Gastroesophageal sphincter (tissue), 4 donors: ENCODE measurements around the gene LRRC25. TPM values are rescaled to one million over a fixed set of nuclear protein-coding genes. Genes with fewer than 3 reads are reported as not detected.
"Not testable (repeated sequence)": the region's sequence is repeated elsewhere in the genome, so short reads cannot be mapped to it uniquely, and the experiment has no call there.

ENCODE experiments used
- ATAC-seq: fragments of 150-250 bp; one replicate; pipeline ENCODE4 v1.9.1; 2016; ENCODE audit warnings: mild to moderate bottlenecking, moderate library complexity
- H3K27ac ChIP-seq, 4 donors: fragments of 200-600 bp; sonication (generic) in 3 of 4; 1 replicate in 3 of 4; 2 replicates in 1 of 4; pipeline ENCODE4 v1.5.1; 2016 to 2019
- H3K27me3 ChIP-seq: fragments of 200-600 bp; sonication (generic); one replicate; pipeline ENCODE4 v1.5.1; 2019
- H3K36me3 ChIP-seq, 2 donors: fragments of 200-600 bp; sonication (generic); one replicate each; pipeline ENCODE4 v1.5.1; 2019; ENCODE audit warnings: control low read depth in 1 of 2
- H3K4me1 ChIP-seq, 3 donors: fragments of 200-600 bp; sonication (generic); 1 replicate in 2 of 3; 2 replicates in 1 of 3; pipeline ENCODE4 v1.5.1; 2016 to 2019; ENCODE audit warnings: control low read depth in 2 of 3
- H3K4me3 ChIP-seq, 2 donors: fragments of 200-600 bp; sonication (generic); one replicate each; pipeline ENCODE4 v1.5.1; 2019; ENCODE audit warnings: mild to moderate bottlenecking in 1 of 2, moderate library complexity in 1 of 2
- H3K9me3 ChIP-seq, 3 donors: fragments of 200-600 bp; sonication (generic); one replicate each; pipeline ENCODE4 v1.5.1; 2017 to 2019; ENCODE audit warnings: control low read depth in 2 of 3
- EP300 ChIP-seq: sonication (generic); formaldehyde crosslinking; IDR thresholded peaks from one replicate; pipeline ENCODE4 v1.6.1; 2017; ENCODE audit warnings: antibody characterized with exemption, mild to moderate bottlenecking
- POLR2A ChIP-seq, 2 donors: fragments of 450-650 bp; IDR thresholded peaks; one replicate each; pipeline ENCODE4 v1.6.1; 2017; ENCODE audit warnings: antibody characterized with exemption in 2 of 2, mild to moderate bottlenecking in 2 of 2, moderate library complexity in 1 of 2
- POLR2AphosphoS5 ChIP-seq: sonication (generic); formaldehyde crosslinking; IDR thresholded peaks from one replicate; pipeline ENCODE4 v1.6.1; 2017; ENCODE audit warnings: antibody characterized with exemption
- WGBS, 2 donors: methylation state at CpG; one replicate each; pipeline ENCODE4 v1.1.5; 2018; ENCODE audit warnings: low coverage in 1 of 2; 5-methylcytosine and 5-hydroxymethylcytosine counted together
- total RNA-seq, 4 donors: library from RNA; depleted of rRNA; stranded (reverse); fragments of >200 nt; gene quantifications; one replicate each; pipeline ENCODE4 v1.1.0, GENCODE V29; 2016
- TF ChIP-seq, protein P1 (sequence below), 4 experiments: fragments of 200-600 bp in 2 of 4; fragments of 450-650 bp in 2 of 4; sonication (generic) in 1 of 4; IDR thresholded peaks; one replicate each; pipeline ENCODE4 v1.5.1; 2017 to 2019; ENCODE audit warnings: antibody characterized with exemption in 4 of 4, mild to moderate bottlenecking in 2 of 4, moderate library complexity in 2 of 4

Gene LRRC25
- total RNA-seq, 4 donors from 2014 or later: 1.9 to 19.0 (median 4.8) TPM

DNA sequence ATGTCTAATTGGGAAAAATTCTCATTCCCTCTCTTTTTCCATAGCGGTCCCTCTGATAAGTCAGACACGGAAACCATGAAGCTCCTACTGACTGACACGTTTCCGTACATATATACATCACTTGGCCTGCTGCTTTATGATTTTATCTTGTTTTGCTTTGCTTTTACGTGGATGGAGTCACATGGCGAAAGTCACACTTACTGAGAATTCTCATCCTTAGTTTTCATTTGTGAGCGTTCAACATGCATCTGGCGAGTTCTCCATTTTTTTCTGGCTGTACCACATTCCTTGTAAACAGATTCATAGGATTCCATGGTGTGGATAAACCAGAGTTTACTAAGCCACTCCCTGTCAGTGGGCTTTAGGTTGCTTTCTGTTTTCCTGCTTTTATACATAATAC, 35.8 kb downstream of the LRRC25 start:
- WGBS, 2 donors: 87 to 92% methylated on average over 5 to 8 of the region's 8 CpGs
- peaks cover 0 to 74% of the 10 kb centered on the region in 2 donors for H3K36me3 ChIP-seq
- H3K27me3 ChIP-seq: no peaks in the 10 kb centered on the region
- no peak overlapping the region for H3K27ac ChIP-seq
- H3K9me3 ChIP-seq: no peaks in the 10 kb centered on the region
- peaks cover 0 to 20% (median 5%) of the 10 kb centered on the region in 3 donors for H3K4me1 ChIP-seq
- H3K4me3 ChIP-seq: no peak overlapping the region
- ATAC-seq: no peak
- TF ChIP-seq POLR2AphosphoS5: no peak
- no peak for TF ChIP-seq EP300
- TF ChIP-seq, protein P1, sequence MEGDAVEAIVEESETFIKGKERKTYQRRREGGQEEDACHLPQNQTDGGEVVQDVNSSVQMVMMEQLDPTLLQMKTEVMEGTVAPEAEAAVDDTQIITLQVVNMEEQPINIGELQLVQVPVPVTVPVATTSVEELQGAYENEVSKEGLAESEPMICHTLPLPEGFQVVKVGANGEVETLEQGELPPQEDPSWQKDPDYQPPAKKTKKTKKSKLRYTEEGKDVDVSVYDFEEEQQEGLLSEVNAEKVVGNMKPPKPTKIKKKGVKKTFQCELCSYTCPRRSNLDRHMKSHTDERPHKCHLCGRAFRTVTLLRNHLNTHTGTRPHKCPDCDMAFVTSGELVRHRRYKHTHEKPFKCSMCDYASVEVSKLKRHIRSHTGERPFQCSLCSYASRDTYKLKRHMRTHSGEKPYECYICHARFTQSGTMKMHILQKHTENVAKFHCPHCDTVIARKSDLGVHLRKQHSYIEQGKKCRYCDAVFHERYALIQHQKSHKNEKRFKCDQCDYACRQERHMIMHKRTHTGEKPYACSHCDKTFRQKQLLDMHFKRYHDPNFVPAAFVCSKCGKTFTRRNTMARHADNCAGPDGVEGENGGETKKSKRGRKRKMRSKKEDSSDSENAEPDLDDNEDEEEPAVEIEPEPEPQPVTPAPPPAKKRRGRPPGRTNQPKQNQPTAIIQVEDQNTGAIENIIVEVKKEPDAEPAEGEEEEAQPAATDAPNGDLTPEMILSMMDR (IDR thresholded peaks at IDR 0.05): no peak
- no peak for TF ChIP-seq POLR2A (IDR thresholded peaks at IDR 0.05)

DNA sequence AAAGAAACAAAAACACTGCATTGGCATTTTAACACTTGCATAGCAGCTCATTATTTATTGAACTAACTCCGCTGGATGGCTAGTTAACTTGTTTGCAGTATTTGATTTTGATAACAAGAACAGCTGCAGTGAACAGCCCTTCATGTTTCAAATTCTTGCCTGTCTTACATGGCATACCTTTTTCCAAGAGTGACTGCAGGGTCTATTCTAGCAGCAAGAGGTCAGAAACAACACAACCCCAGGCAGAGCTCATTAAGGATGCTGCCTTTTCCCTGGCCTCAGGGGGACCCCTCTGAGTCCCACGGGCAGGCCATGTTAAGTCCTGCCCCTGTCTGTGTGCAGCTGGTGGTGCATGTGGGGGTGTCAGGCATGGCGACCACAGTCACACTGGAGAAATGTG, 40.4 kb downstream of the LRRC25 start:
- ATAC-seq: no peak
- H3K9me3 ChIP-seq: no peaks in the 10 kb centered on the region
- no peaks in the 10 kb centered on the region for H3K4me1 ChIP-seq
- H3K27ac ChIP-seq: no peak overlapping the region
- WGBS, 2 donors: 100% methylated on average over 1 of the region's 3 CpGs; no CpG with 5 or more reads in 1 of the 2 donors
- H3K36me3 ChIP-seq: peaks cover 0 to 76% of the 10 kb centered on the region in 2 donors
- no peaks in the 10 kb centered on the region for H3K27me3 ChIP-seq
- TF ChIP-seq POLR2A (IDR thresholded peaks at IDR 0.05) (no peak), EP300 (no peak), POLR2AphosphoS5 (no peak)
- TF ChIP-seq, protein P1 (IDR thresholded peaks at IDR 0.05): no peak
- no peak overlapping the region for H3K4me3 ChIP-seq

DNA sequence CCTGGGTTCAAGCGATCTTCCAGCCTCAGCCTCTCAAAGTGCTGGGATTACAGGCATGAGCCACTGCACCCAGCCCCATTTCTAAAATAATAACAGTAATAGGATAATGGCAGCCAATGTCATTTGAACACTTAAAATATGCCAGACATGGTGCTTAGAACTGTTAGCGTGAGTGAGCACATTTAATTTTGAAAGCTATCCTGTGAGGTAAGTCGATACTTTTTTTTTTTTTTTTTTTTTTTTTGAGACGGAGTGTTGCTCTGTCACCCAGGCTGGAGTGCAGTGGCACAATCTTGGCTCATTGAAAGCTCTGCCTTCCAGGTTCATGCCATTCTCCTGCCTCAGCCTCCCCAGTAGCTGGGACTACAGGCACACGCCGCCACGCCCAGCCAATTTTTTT, 42.7 kb downstream of the LRRC25 start:
- H3K9me3 ChIP-seq, H3K27me3 ChIP-seq, H3K4me3 ChIP-seq, H3K27ac ChIP-seq, H3K4me1 ChIP-seq, ATAC-seq: not testable (repeated sequence)
- H3K36me3 ChIP-seq: peaks cover 0 to 62% of the 10 kb centered on the region in 2 donors
- WGBS, 2 donors: 92 to 100% methylated on average over 4 to 6 of the region's 7 CpGs

DNA sequence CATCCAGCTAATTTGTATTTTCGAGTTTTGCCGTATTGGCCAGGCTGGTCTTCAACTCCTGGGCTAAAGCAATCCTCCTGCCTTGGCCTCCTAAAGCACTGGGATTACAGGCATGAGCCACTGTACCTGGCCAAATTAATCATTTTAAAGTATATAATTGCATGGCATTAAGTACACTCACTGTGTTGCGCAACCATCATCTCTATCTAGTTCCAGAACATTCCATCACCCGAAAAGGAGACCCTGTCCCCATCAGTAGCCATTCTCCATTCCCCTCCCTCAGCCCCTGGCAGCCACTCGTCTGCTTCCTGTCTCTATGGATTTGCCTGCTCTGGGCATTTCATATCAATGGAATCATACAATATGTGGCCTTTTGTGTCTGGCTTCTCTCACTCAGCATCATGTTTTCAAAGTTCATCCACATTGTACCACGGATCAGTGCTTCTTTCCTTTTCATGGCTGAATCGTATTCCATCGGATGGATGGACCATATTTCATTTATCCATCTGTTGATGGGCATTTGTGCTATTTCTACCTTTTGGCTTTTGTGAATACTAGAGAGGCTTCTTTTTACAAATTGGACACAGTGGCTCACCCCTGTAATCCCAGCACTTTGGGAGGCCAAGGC, 43.9 kb downstream of the LRRC25 start:
- Histone ChIP-seq H3K27ac (no peak overlapping the region), H3K4me1 (peaks cover 0 to 8% (median 0%) of the 10 kb centered on the region in 3 donors), H3K36me3 (peaks cover 0 to 50% of the 10 kb centered on the region in 2 donors), H3K9me3 (no peaks in the 10 kb centered on the region), H3K27me3 (no peaks in the 10 kb centered on the region), H3K4me3 (no peak overlapping the region)
- WGBS, 2 donors: 84 to 93% methylated on average over 5 to 8 of the region's 8 CpGs
- ATAC-seq: no peak
- TF ChIP-seq, protein P1 (IDR thresholded peaks at IDR 0.05): no peak
- no peak for TF ChIP-seq EP300
- TF ChIP-seq POLR2A (IDR thresholded peaks at IDR 0.05): no peak
- TF ChIP-seq POLR2AphosphoS5: no peak

DNA sequence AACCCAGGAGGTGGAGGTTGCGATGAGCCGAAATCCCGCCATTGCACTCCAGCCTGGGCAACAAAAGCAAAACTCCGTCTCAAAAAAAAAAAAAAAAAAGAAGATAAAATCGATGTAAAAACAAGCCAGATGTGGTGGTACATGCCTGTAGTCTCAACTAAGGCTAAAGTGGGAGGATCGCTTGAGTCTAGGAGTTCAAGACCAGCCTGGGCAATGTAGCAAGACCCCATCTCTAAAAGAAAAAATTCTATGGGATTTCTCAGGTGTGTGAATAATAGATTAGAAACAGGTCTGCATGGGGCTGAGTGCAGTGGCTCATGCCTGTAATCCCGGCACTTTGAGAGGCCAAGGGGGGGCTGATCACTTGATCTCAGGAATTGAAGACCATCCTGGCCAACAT, 45.9 kb downstream of the LRRC25 start:
- ATAC-seq: no peak
- Histone ChIP-seq H3K4me3 (no peak overlapping the region), H3K27ac (no peak overlapping the region), H3K9me3 (no peaks in the 10 kb centered on the region), H3K36me3 (peaks cover 0 to 42% of the 10 kb centered on the region in 2 donors), H3K4me1 (peaks cover 0 to 8% (median 0%) of the 10 kb centered on the region in 3 donors), H3K27me3 (no peaks in the 10 kb centered on the region)
- TF ChIP-seq EP300: no peak
- TF ChIP-seq, protein P1 (IDR thresholded peaks at IDR 0.05): no peak
- TF ChIP-seq POLR2AphosphoS5: no peak
- TF ChIP-seq POLR2A (IDR thresholded peaks at IDR 0.05): no peak
- WGBS, 2 donors: 83 to 96% methylated on average over 3 to 7 of the region's 7 CpGs
